IMR-90 (cell line): Measurements from ENCODE around the gene LENG9.

ENCODE experiments used
- MAZ ChIP-seq: IDR thresholded peaks from 2 replicates; pipeline ENCODE4 v1.6.1; 2012; ENCODE audit warnings: low read depth, mild to moderate bottlenecking, low read length, improper control_type of control experiment, moderate library complexity, borderline replicate concordance
- NFE2L2 ChIP-seq: fragments of 150-350 bp; IDR thresholded peaks from 2 replicates; pipeline ENCODE4 v1.6.1; 2016; ENCODE audit warnings: low read depth, mild to moderate bottlenecking, low read length
- POLR2A ChIP-seq: IDR thresholded peaks from 2 replicates; pipeline ENCODE4 v1.6.1; 2012; ENCODE audit warnings: mild to moderate bottlenecking, low read depth, low read length
- RAD21 ChIP-seq: IDR thresholded peaks from 2 replicates; pipeline ENCODE4 v1.6.1; 2012; ENCODE audit warnings: low read length, improper control_type of control experiment
- USF2 ChIP-seq: fragments of 150-350 bp; IDR thresholded peaks from 2 replicates; pipeline ENCODE4 v1.6.1; 2017; ENCODE audit warnings: mild to moderate bottlenecking, antibody characterized with exemption, low read length, low read depth
- TF ChIP-seq, protein P1 (sequence below): conservative IDR thresholded peaks from 2 replicates; pipeline ENCODE4 v1.5.1; 2012; ENCODE audit warnings: mild to moderate bottlenecking, low read depth, low read length, improper control_type of control experiment

GRCh38 chr19:54416695-54417491 is 46.7 kb downstream of the LENG9 start:
- TF ChIP-seq, protein P1, sequence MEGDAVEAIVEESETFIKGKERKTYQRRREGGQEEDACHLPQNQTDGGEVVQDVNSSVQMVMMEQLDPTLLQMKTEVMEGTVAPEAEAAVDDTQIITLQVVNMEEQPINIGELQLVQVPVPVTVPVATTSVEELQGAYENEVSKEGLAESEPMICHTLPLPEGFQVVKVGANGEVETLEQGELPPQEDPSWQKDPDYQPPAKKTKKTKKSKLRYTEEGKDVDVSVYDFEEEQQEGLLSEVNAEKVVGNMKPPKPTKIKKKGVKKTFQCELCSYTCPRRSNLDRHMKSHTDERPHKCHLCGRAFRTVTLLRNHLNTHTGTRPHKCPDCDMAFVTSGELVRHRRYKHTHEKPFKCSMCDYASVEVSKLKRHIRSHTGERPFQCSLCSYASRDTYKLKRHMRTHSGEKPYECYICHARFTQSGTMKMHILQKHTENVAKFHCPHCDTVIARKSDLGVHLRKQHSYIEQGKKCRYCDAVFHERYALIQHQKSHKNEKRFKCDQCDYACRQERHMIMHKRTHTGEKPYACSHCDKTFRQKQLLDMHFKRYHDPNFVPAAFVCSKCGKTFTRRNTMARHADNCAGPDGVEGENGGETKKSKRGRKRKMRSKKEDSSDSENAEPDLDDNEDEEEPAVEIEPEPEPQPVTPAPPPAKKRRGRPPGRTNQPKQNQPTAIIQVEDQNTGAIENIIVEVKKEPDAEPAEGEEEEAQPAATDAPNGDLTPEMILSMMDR = no peak
- TF ChIP-seq RAD21 = no peak
- no peak for TF ChIP-seq POLR2A
- no peak for TF ChIP-seq MAZ
- TF ChIP-seq USF2 = no peak
- TF ChIP-seq NFE2L2 = no peak
